ENCODE data around the gene BIN1.

DNA sequence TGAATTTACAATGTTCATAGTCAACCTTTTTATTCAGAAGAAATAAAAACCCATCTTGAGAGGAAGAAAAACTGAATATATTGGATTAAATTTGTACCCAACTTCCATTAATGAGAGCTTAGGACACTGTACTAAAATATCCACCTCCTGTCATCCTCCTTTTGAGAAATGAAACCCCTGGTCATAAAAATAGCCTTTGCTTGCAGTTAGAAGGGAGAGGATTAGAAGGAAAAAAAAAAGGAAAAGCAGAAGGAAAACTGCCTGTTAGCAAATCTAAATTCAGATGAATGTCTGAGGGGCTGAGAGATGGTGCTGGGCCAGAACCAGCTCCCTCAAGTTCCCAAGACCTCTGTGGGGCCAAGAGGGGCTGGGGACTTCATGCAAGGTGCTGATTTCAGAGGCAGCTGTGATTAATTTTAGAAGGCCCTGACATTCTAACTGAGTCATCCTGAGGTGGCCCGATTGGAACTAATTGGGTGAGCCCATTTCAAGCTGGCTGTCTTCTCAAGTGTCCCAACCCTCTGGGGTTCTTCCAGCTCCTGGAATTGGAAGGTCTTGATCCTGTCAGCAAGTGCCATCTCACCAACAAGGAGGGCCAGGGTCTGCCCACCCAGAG, 38.4 kb upstream of the BIN1 start:
- TF ChIP-seq POLR2AphosphoS5 (IDR thresholded peaks at IDR 0.05; ENCODE audit: borderline replicate concordance, low read depth, low read length): no peak
- TF ChIP-seq EZH2 (IDR thresholded peaks at IDR 0.05): no peak
- TF ChIP-seq FOXP2 (optimal IDR thresholded peaks at IDR 0.05; ENCODE audit: control extremely low read depth, extremely low read length, insufficient read depth): no peak
